GM19238 (cell line): ENCODE data around the gene SP4.
"Not testable (repeated sequence)": the region's sequence is repeated elsewhere in the genome, so short reads cannot be mapped to it uniquely, and the experiment has no call there.

Experiments
- DNase-seq: peaks from one replicate; pipeline ENCODE4 v3.0.0; 2011; ENCODE audit warnings: low spot score; ENCODE audit not compliant: insufficient read length

The SP4 gene

DNA sequence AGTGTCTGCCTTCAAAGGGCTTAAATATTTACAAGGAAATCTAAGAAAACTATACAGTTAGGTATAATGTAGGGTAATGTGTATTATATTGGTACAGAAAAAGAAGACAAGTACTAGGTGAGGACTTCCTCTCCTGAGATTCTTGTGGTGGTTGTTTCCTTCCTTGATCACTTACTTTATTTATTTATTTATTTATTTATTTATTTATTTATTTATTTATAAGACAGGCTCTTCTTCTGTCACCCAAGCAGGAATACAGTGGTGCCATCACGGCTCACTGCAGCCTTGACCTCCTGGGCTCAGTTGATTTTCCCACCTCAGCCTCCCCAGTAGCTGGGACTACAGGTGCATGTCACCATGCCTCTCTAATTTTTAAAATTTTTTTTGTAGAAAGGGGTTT, 96.8 kb downstream of the SP4 start:
- no peak for DNase-seq

DNA sequence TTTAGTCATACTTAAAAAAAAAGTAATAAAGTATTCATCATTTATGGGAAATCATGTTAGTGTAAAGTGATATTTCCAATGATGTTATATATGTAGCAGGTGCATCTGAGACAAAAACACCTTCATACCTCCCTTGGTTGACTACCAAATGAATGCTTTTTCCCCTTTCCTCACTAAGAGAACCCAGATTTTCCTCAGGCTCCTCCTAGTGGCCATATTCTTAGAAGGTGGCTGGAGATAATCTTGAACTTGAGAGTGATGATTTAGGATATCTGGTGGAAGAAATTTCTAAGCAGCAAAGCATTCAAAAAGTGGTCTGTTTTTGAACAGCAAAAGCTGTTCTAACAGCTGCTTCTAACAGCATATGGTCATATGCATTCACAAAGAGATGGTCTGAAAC, 98.1 kb downstream of the SP4 start:
- no peak for DNase-seq

DNA sequence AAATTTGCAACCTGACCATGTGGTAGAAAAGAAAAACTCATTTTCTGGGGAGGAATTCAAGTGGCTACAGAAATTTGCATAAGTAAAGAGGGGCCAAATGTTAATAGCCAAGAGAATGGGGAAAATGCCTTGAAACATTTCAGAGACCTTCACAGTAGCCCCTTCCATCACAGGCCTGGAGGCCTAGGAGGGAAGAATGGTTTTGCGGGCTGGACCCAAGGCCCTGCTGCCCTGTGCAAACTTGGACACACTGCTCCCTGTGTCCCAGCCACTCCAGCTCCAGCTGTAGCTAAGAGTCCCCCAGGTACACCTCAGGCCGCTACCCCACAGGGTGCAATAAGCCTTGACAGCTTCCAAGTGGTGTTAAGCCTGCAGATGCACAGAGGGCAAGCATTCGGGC, 98.6 kb downstream of the SP4 start:
- no peak for DNase-seq

DNA sequence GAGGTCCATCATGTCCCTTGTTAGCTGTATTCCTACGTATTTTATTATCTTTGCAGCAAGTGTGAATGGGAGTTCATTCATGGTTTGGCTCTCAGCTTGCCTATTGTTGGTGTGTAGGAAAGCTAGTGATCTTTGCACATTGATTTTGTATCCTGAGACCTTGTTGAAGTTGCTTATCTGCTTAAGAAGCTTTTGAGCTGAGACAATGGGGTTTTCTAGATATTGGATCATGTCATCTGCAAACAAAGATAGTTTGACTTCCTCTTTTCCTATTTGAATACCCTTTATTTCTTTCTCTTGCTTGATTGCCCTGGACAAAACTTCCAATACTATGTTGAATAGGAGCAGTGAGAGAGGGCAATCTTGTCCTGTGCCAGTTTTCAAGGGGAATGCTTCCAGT, 104.6 kb downstream of the SP4 start:
- not testable (repeated sequence) for DNase-seq

DNA sequence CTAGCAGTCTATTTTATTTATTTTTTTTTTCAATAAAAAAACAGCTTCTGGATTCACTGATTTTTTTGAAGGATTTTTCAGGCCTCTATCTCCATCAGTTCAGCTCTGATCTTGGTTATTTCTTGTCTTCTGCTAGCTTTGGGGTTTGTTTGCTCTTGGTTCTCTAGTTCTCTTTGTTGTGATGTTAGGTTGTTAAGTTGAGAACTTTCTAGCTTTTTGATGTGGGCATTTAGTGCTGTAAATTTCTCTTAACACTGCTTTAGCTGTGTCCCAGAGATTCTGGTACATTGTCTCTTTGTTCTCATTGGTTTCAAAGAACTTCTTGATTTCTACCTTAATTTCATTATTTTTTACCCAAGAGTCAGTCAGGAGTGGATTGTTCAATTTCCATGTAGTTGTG, 105.8 kb downstream of the SP4 start:
- not testable (repeated sequence) for DNase-seq

DNA sequence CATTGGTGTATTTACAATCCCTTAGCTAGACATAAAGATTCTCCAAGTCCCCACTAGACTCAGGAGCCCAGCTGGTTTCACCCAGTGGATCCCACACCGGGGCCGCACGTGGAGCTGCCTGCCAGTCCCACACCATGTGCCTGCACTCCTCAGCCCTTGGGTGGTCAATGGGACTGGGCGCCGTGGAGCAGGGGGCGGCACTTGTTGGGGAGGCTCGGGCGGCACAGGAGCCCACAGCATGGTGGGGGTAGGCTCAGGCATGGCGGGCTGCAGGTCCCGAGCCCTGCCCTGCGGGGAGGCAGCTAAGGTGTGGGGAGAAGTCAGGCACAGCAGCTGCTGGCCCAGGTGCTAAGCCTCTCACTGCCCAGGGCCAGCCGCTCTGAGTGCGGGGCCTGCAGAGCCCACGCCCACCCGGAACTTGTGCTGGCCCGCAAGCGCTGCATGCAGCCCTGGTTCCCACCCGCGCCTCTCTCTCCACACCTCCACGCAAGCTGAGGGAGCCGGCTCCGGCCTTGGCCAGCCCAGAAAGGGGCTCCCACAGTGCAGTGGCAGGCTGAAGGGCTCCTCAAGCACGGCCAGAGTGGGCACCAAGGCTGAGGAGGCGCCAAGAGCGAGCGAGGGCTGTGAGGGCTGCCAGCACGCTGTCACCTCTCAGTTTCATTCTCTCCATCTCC, 108.7 kb downstream of the SP4 start:
- DNase-seq = not testable (repeated sequence)

DNA sequence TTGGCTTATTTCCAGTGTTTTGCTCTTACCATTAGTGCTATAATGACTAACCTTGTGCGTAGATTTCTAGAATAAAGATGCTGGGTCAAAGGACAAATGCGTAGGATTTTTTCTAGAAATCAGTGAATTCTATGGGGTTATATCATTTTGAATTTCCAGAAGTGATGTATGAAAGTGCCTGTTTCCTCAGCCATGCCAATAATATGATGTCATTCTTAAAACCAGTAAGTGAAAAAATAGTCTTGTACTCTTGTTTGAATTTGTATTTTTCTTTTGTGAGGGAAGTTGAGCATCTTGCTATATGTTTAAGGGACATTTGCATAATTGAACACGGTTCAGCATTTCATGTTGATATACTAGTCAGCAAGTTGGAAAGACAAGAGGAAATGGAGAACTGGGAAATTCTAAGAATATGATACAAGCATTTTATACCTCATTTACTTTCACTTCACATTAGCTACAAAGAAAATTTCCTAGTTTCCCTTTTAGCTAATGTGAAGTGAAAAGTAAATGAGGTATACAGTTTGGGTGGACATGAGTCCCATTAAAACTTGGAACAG, 111.1 kb downstream of the SP4 start:
- no peak for DNase-seq

DNA sequence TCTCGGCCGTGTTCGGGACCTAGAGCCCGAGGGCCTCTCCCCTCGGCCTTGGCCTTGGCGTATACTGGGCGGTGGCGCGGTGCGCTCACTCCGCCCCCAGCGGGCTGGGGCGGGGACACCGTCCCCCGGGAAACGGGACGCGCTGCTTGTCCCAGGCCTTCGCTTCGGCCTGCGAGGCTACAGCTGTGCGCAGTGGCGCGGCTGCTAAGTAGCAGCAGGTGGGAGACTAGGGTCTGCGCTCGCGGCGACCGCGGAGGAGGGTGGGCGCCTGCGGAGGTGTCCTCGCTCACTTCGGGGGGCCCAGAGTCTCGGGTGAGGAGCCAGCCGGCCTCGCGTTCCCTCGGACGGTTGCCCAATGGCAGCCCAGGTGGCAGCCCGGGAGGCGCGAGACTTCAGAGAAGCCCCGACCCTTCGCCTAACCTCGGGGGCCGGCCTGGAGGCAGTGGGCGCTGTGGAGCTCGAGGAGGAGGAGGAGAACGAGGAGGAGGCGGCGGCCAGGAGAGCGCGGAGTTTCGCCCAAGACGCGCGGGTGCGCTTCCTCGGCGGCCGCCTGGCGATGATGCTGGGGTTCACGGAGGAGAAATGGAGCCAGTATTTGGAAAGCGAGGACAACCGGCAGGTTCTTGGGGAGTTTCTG, 115.1 kb downstream of the SP4 start, which contains the start of gene DNAH11:
Gene DNAH11 (plus strand): TSS at position 149 of the 637 bp plus-strand sequence. CDS start 207 bp downstream, at position 356.
- no peak for DNase-seq

DNA sequence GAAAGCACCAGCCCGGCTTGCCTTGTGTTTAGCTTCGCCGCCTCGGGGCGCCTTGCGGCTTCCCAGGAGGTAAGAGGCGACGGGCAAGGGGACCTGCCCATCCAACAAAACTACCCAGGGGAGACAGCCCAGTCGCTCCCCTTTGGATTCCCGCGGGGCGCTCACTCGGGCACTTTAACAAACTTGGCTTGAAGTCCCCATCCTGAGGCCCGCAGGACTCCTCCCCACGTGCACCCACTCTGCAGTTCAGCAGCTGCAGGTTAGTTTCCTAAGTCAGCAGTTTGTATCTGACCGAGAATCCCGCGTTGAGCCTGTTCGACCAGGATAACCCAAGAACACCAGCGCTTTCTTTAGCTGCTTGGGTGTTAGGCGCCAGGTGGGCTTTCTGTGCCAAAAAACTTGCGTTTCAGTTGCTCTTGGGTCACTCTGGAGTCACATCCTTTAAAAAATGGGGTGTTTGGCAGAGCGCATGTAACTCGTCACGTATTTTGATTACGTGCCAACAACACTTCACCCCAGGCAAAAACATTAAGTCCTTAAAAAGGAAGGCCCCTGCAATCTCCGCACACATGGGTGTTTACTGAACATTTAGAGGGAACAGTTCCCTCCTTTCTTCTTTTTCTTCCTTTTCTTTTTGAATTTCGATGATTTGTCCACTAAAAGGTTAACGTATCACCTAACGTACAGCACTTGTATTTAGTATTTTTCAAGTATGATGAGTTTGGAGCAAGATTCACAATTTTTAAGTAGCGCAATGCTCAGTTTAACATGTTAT, 115.8 kb downstream of the SP4 start:
- DNase-seq = no peak

DNA sequence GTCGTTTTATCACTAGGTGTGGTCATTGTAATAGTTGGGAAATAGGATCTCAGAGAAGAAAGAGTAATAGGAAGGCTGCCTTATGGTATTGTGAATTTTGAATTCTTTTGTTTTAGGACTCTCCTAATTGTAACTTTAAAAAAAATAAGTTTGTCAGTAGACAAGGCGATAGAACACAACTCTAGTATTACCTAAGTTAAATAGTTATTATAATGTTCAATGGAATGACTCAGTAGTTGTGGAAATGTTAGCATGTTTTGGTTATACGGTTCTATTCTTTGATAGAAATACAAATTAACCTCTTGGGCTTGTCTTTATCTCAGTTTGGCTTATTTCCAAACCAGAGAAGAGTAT, 116.4 kb downstream of the SP4 start:
- DNase-seq = no peak

DNA sequence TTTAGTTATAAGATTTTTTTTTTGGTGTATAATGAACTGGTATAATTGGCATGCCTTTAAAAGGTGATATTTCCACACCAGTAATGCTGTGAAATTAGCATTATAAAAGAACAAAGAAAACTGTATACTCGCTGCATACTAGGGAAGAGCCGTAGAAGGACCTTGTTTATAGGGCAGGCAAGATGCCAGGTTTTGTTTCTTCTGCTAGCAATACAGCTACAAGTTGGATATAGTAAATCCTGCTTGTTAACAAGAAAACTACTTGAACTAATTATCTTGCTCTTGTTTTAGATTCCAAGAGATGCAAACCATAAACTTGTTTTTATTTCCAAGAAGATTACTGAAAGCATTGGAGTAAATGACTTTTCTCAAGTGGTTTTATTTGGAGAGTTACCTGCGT, 116.8 kb downstream of the SP4 start:
- no peak for DNase-seq

DNA sequence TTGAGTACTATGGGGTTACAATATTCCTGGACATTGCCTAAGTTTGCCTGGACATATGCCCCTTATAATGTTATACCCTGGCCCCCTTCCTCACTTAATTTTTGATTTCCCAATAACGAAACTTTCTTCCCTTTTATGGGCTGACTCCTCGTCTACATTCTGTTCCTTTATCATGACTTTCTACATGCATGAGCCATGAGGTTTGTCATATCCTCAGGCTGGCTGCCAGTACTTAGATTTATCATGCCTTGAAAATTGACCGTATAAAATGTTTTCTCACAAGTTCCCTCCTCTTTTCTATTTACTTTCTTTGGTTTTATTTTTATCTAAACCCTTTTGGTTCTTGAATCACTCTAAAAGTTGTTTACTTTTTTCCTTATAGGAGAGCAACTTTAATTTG, 119.6 kb downstream of the SP4 start:
- DNase-seq = no peak

DNA sequence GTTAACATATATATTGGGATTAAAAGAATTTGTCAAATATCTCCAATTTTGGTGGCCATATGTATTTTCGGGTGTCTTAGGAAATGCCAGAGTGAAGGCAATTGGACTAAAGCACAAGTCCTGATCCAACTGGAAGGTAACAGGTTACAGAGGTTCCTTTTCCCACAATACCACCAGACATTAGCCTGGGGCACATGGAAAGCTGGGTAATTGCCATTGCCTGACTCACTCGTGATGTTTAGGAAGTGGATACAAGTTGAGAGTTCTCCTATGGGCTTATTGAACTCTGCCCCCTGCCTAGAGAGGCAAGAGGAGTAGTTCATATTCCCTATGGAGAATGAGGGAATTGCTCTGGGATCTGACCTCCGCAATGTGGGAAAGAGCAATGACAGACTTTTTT, 120.6 kb downstream of the SP4 start:
- DNase-seq = no peak

DNA sequence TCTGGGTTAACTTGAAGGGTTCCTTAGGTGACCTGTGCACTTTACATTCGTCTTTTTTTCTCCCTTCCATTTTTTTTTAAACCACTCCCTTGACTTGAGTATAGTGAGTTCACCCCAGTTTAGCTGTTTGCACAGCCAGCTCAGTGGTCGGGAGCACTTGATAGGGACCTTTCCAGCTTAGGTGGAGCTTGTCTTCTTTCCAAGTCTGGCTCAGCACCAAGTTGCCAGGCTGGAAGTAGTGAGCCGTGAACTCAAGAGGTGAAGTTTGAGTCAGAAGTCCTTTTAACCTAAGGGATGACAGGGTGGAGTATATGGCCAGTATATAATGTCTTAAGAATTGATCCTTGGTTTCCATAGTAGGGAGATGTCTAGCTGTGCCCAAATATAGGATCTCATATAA, 122.2 kb downstream of the SP4 start:
- no peak for DNase-seq

DNA sequence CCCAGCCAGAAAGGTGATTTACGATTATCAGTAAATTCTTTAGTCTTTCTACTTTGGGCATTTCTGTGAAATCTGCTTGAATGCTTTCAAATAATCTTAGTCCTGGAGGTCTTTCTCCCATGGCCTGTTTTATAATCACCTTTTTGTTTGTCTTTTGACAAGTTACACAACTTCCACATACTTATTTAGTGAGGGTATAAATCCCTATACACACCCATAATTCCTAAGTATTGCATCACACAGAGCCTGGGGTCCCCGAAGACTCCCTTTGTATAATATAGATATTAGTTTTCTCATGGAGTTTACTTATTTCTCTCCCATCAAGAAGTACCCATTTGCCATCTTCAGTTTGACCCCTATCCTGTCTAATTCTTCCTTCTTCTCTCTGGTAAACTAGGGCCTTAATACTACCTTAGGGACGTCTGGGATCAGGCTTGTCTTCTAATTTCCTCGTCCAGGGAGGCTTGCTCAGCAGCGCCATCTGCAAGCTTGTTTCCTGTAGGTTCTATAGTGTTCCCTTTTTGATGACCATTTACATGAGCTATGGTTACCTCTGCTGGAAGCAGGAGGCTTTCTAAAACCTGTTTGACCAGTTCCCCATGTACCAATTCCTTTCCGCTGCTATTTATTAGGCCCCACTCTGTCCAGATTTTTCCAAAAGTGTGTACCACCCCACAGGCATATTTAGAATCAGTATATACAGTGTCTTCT, 123.1 kb downstream of the SP4 start:
- DNase-seq = no peak

DNA sequence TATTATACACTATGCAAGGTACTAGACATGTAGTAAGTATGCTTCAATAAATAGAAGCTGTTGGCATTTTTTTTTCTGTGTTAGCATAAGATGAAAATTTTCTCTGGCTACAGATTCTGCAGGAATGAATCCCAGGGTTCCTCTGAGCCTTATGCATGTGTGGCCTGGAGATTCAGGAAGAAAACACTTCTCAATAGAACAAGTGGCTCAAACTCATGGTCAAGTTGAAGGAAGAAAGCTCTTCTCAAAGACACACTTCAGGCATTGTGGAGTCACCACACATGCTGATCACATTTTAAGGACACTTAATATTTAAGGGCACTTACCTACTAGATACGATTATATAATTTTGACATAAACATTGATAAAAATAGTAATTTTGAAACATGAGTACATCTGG, 134.5 kb downstream of the SP4 start:
- no peak for DNase-seq
